Measurements from ENCODE around the gene SKI.

Gene SKI

DNA sequence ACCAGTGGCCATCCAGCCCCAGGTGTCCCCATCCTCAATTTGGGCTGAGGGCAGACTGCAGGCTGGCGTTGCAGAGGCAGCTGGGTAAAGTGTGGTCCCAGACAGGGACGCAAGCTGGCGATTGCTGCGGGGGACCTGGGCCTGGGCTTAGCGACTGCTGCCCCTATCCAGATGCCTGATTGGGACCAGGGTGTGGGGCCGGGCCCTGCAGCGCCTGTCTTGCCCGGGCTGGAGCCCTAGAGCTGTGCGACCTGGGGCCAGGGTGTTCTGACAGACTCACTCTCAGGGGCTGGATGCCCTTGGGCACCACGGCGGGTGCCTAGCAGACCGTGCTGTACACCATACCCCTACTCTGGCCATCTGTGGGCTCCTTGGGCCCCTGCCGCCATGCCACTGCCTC lies 17.3 kb upstream of the SKI start:
- no peak for DNase-seq

DNA sequence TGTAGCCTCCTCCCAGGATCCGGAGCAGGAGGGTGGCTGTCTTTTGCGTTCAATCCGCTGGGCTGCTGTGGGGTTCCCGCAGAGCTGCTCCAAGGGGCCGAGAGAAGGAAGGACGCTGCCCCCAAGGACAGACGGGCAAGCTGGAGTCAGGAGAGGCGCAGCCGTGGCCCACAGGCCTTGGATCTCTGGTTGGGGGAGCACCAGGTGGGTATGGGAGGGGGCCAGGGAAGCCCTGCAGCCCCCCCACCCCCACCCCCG lies 15.9 kb upstream of the SKI start:
- DNase-seq = no peak

DNA sequence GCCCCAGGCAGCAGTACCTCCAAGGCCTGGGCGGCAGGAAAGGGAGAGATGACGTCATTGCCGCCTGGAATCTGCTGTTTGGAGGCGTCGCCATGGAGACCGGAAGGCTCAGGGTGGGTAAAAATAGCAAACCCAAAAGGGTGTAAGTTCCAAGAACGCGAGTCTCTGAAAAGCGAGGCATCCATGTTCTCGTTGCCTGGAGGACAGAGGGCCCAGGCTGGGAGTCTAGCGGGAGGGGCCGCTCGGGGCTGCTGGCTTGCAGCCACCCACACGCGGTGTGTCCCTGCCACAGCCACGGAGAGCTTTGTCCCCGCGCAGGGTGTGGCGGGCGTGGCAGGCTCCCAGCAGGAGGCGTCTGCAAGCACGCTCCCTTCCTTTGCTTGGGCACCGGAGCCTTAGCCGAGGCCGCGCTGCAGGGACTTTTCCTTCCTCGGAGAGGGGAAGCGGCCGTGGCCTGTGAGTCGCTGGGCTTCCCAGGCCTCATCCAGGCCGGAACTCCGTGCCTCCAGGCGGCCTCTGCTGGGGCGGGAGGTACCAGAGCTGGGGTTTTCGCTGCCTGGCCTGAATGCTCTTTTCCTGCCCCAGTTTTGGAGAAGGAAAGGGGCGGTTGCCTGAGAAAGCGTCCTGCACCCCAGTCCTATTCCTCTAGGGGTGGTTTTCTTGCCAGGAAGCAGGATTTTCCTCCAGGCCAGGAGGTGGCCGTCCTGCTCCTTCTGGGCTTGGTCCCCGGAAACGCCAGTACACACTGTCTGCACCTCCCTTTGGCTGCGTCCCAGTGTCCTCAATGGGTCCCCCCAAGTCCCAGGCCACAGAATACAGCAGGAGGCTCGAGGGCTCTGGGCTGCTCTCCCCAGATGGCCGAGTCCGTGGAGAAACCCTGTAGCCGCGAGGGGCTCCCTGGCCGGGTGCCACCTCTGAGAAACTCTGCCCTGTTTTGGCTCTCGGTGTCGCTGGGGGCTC lies 15.3 kb upstream of the SKI start:
- DNase-seq = no peak

DNA sequence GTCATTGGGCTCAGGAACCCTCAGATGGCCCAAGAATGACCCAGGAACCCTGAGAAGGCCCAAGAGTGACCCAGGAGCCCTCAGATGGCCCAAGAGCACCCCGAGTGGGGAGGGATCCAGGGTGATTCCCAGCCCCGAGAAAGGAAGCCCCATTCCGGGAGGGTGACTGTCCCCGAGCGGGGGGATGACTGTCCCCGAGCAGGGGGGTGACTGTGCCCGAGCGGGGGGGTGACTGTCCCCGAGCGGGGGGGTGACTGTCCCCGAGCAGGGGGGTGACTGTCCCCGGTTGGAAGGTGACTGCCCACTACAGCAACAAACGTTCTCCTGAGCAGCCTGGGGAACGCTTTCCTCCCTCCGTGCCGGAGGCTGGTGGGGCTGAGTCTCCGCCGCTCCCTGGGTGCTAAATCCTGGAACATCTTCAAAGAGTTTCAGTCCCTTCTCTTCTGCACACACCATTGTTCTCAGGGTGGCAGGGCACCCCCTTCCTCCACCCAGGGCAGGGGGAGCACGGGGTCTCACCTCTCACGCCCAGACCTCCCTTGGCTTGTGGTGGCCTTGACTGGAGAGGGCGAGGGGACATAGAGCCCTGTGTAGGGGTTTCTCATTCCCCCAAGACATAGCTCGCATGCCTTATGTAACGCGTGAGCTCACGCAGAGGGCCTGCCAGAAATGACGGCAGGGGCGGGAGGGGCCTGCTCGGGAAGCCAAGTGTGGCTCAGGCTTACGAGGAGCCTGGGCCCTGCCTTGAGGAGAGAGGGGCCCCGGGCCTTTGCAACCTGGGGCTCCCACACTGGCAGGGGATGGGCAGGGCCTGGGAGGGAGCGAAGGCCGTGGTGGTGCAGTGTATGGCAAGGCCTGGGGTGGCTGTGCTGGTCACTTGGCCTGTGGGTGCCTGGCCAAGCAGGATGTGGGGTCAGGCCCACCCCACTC lies 14.3 kb upstream of the SKI start:
- no peak for DNase-seq

DNA sequence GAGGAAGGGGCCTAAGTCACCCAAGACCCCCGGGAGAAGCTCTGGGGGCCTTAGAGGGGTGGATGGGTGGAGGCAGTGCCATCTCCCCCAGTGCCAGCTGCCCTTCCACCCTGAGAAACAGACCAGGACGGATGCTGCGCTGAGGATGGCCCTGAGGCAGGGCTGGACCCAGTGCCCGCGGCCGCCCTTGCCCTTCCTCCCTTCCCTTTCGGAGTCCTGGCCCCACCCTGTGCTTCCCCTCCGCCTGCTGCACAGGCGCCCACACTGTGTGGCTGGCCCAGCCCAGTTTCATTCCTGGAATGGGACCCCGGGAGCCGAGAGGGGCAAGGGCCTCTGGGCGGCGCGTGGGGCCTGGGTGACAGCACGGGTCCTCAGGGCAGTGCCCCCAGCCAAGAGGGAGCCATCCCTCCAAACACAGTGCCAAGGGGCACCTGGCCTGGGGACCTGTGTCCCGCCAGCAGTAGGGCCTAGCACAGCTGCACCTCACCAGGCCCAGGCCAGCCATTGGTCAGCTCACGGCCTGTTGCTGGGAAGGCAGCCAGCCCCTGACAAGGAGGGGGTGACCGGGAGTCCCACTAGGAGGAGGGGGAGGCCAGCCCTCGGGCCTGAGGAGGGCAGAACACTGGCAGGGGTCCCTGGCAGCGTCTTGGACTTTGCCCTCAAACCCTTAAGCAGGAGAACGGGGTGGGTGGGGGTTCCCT lies 13.4 kb upstream of the SKI start:
- no peak for DNase-seq

DNA sequence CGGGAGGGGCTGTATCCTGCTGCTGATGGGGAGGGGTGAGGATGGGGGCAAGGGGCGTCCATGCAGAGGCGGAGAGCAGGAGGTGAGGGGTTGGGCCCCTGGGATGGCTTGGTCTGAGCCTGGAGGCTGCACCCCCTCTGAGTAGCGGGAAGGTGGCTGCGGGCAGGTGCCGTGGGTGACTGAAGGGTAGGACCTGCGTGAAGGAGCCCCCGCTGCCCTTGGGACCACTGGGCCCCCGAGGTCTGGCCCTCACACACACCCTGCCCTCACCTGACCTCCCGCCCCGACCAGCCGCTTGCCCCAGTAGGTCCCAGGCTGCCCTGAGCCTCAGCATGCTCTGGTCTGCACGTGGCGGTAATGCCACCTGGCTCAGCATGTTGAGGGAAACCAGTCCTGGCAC lies 12.8 kb upstream of the SKI start:
- no peak for DNase-seq

DNA sequence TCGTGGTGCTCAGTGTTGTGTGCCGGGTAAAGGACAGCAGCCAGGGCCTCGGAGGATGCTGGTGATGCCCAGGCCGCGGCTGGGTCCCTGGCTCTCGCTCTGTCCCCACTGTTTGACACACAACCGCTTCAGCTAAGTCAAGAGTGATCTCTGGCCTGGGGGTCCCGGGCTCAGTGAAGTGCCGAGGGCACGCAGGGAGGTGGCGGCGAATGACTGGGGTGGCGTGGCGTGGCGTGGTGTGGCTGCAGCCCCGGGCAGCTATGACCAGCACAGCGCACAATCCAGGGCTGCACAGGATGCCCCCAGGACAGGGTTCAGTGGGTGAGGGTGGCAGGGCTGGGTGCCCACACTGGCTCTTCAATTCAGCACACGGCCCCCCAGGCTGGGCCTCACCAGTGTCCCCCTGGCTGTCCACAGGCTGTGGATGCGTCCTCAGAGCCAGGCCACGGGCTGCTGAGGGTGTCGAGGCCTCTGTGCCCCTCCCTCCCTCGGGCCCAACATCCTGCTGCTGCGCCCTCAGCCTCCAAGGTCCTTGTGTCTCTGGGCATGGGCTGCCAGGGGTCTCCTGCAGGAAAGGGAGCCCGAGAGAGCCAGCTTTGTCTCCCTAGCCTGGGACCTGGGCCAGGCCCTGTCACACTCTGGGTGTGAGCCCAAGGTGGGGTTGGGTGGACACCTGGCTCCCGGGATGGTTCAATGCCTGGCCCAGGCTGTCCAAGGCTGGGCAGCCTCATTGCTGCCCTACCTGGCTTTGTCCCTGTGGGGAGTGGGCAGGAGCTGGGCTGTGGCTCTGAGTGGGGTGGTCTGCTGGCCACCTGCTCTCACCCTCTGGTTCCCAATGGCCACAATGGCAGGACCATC lies 12.0 kb upstream of the SKI start:
- no peak for DNase-seq

DNA sequence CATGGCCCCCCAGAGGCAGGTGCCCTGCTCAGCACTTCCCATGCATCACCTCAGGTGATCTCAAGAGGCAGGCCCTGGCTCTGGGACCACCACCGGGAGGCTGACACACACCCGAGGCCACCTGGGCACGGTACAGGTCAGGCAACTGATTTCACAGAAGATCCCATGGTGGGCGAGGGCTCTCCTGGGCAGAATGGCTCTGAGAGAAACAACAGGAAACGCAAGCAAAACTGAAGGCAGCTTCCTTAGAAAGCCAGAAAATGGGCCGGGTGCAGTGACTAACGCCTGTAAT lies 11.4 kb upstream of the SKI start:
- no peak for DNase-seq

DNA sequence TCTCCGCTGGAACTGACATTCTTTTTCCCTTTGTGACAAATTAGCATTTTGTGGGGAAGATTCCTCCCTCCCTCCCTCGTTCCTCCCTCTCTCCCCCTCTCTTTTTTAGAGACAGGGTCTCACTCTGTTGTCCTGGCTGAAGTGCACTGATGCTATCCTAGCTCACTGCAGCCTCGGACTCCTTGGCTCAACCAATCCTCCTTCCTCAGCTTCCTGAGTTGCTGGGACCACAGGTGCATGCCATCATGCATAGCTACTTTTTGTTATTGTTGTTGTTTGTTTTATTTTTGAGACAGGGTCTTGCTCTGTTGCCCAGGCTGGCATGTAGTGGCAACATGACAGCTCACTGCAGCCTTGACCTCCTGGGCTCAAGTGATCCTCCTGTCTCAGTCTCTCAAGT lies 6.8 kb upstream of the SKI start:
- DNase-seq = no peak

DNA sequence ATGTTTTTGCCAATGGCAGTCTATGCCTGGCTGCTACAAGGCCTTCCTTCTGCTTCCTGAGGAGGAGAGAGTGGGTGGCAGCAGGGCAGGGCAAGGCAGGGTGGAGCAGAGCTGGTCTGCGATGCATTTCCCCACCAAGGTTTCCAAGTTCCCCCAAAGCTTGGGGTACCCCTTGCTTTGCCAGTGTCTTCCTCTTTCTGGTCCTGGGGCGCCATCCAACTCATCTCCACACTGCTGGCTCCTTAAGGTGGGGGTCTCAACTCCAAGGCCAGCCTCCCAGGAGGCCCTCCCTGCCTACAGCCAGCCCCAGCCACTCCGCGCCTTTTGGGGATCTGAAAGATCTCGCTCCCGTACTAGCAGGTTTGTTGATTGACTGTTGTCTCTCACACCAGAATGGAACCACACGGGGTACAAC lies 3.9 kb upstream of the SKI start:
- DNase-seq = no peak

DNA sequence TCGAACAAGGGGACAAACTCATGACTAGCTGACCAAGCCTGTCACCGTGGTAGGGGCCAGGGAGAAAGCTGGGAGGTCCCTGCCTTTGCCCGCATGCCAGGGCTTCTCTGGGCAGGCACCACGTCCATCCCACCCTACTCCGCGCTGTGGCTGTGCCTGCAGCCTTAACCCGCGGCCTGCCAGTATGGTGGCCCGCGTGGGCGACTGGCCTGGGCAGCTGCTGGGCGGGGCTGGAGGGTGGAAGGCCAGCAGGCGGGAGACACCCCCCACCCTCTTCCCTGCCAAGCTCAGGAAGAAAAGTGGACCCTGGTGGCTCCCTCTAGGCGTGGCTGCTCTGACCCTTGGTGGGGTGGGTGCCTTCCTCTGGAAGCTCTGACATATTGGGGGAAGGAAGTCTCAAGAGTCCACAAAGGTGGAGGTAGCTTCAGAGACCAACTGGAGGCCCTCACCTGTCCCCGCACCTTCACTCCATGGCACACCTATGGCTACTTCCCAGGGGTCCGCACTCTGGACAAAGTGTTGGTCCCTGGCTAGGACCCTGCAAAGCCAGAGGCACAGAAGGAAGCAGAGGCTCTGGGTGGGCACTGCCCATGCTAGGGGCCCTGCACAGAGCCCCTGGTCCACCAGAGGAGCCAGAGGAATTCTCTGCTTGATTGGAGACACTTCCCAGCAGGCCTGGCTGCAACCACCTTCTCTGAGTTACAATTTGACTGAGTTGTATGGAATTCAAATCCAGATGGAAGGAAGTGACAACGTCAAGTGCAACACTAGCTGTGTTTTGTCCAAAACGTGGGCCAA lies 3.3 kb upstream of the SKI start:
- no peak for DNase-seq

DNA sequence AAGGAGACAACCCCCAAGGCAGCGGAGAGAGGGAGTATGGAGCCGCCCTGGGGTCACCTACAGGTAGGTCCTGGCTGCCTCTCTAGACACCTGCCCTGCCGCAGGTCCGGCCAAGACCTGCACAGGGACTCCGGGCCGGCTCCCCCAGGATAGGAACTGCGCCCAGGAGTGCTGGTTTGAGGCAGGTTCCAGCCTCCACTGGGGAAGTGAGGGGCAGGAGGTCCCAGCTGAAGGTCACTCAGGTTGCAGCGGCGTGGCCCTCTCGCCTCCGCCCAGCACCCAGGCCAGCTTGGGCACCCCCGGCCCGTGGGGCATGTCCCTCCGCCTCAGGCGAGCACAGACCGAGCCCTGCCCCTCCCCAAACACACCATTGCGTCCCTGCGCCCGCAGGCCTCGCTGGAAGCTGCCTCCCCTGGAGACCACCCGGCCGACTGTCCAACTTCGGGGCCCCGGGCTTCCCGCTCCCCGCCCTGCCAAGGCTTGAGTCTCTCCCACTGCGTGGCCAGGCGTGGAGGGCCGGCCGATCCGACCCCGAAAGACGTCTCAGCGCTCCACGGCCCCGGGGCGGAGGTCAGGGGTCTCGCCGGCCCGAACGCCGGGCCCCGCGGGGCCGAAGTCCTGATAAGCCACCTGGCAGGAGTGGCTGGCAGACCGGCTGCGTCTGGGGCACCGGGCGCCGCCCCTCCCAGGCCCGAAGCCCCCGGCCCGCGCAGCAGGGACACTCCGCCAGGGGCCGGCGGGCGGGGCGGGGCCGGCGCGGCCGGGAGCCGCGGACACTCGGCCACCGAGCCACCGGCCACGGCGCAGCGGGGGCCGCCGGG lies 1.4 kb upstream of the SKI start:
- DNase-seq = no peak

DNA sequence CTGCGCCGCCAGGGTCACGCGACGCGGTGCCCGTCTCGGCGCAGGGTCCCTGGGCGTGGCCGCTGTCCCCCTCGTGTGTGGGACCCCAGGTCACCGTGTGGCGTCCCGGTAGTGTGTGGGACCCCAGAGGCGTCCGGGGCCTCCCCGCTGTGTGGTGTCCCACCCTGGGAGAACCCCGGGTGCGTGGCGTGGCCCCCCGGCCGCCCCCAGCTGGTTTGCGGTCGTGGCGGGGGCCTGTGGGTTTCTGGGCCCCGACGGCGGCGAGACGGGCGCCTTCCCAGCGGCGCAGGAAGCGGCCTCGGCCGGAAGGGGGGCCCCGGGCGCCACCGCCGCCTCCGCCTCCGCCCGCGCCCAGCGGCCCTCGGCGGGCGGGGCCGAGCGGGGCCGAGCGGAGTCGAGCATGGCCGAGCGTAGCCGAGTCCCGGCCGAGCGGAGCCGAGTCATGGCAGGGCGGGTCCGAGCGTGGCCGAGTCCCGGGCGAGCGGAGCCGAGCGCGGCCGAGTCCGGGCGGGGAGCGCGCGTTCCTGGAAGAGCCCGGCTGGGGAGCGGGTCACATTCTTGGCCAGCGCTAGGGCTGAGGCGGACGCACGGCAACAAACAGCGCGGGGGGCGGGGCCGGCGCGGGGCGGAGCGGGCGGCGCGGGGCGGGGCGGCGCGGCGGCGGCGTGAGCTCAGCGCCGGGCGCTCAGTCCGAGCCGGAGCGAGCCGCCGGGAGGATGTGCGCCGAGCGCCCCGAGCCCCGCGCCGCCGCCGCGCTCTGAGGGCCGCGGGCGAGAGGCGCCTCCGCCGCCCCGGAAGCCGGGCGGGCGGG lies 568 bp upstream of the SKI start:
- DNase-seq = peak; percentile 90

DNA sequence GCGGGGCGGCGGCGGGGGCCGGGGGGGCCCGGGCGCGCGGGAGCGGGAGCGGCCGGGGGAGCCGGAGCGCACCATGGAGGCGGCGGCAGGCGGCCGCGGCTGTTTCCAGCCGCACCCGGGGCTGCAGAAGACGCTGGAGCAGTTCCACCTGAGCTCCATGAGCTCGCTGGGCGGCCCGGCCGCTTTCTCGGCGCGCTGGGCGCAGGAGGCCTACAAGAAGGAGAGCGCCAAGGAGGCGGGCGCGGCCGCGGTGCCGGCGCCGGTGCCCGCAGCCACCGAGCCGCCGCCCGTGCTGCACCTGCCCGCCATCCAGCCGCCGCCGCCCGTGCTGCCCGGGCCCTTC lies 546 bp downstream of the SKI start:
- DNase-seq = no peak

DNA sequence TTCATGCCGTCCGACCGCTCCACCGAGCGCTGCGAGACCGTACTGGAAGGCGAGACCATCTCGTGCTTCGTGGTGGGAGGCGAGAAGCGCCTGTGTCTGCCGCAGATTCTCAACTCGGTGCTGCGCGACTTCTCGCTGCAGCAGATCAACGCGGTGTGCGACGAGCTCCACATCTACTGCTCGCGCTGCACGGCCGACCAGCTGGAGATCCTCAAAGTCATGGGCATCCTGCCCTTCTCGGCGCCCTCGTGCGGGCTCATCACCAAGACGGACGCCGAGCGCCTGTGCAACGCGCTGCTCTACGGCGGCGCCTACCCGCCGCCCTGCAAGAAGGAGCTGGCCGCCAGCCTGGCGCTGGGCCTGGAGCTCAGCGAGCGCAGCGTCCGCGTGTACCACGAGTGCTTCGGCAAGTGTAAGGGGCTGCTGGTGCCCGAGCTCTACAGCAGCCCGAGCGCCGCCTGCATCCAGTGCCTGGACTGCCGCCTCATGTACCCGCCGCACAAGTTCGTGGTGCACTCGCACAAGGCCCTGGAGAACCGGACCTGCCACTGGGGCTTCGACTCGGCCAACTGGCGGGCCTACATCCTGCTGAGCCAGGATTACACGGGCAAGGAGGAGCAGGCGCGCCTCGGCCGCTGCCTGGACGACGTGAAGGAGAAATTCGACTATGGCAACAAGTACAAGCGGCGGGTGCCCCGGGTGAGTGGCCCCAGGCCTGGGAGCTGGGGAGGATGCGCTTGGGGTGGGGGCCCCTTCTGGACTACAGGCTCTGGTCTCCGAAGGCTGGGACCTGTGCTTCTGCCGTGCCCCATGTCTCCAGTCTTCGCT lies 1.1 kb downstream of the SKI start:
- DNase-seq = no peak

DNA sequence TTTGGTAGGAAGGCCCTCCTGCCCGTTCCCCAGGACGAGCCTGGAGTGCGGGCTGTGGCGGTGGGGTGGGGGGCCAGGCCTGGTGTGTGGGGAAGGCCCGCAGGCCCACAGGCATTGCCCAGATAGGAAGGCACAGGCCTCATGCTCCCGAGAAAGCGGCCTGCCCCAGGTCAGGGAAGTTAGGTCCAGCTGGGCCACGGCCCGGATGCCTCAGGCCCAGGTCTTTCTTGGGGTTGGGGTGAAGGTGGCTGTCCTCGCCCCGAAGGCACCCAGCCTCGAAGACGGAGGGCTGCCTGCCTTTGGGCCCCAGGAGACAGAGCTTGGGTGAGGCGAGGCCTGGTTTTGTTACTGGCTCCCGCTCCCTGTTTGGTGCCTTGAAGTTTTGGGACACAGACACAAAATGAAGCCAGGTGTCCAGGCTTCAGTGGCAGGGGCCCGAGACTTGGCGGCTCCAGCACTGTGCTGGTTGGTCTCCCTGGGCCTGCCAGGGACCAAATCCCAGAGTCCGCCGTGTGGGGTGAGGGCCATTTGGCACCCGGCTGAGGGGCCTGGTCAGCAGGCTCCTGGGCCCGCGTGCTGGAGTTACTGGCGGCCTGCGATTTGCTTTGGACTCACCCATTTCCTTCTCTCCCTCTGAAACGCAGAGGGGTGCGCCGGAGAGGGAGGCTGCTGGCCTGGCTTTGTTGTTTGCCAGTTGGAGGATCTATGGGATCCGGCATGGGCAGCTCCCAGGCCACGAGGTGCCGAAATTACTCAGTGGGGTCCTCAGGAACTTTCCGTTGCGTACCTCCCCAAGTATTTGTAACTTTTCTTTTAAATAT lies 2.0 kb downstream of the SKI start:
- no peak for DNase-seq

DNA sequence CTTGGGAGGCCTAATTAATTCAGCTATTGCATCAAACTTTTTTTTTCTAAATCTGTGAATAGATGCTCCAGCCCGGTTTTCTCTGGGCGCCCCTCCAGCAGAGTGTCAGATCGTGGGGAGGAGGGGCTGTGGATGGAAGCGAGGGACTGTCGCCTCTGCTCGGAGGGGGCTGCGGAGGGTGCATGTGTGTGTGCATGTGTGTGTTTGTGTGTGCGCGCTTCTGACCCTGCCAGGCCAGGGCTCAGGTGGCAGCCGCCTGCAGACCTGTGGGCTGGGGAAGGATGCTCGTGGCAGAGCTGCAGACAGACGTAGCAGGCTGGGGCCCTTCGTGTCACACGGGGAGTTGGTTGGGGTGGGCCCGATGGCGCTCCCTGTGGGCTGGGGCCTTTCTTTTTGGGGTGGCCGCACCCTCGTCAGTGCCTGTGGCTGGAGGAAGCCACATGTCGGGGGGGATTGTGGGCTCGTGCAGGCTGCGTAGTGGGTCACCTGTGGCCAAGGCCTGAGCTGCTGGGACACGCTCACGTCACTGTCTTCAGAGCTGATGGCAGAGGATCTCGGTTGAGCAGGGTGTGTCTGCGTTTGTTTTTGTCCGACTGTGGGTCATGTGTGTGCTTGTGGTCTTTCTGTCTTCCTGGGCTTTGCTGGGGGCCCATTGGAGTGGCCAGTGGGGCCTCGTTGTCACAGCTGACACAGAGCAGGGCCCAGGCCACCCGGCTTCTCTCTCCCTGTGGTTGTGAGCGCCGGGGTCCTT lies 2.8 kb downstream of the SKI start:
- DNase-seq = no peak

Data from NK-92 treated with Interleukin-12 subunit alpha and Interleukin-12 subunit beta, amount 100 ng/mL, for 24 hours (cell line).